Fibroblast of mammary gland (primary cell): ENCODE data around the gene TMTC2.

ENCODE experiments used
- DNase-seq: peaks from one replicate; pipeline ENCODE4 v3.0.0-alpha.2; 2010; ENCODE audit warnings: low read depth
- H3K4me3 ChIP-seq: 2 replicates; pipeline ENCODE4 v1.5.1; 2011; ENCODE audit warnings: low read depth, mild to moderate bottlenecking, low read length, moderate library complexity; ENCODE audit not compliant: control insufficient read depth
- CTCF ChIP-seq: conservative IDR thresholded peaks from 2 replicates; pipeline ENCODE4 v1.5.1; 2011; ENCODE audit warnings: low read depth, low read length, inconsistent platforms; ENCODE audit not compliant: control insufficient read depth, insufficient read depth

TMTC2 gene

DNA sequence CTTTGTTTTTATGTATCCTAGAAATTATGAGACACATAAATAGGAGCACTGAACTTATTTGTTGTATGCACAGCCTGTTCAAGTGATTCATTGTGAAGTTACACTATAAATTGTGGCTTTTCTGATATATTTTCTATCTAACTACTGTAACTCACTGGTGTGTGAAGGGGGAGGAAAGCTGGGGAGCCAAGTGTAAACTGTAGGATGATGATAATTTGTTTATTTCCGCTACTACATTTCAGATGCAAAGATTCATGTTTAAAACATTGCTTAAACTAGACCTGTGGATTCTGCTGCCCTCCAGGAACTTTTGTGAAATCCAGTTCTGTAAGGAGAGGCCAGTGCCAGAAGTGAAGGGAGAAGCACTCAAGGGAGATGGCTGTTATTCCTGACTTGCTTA lies 3.3 kb downstream of the TMTC2 start:
- no peak for TF ChIP-seq CTCF
- DNase-seq: no peak
- H3K4me3 ChIP-seq: no peak overlapping the region

DNA sequence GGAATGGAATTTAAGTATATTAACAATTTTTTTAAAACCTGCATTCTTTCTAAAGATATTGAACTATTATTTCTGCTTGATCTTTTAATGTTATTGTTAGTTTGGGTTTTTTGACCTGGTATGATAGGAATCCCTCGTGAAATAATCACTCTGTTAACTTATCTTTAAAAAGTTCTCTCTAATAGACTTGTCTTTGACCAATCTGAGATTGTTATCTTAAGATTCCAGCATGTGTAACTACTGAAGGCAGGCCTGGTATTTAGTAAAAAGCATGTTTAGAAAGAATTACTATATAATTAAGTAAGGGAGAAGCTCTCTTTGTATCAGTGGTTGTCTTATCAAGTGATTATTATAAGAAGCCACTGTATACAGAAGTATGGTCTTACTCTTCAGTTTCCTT lies 4.8 kb downstream of the TMTC2 start:
- DNase-seq: no peak
- no peak for TF ChIP-seq CTCF
- no peak overlapping the region for H3K4me3 ChIP-seq

- no peak overlapping the region for H3K4me3 ChIP-seq
- TF ChIP-seq CTCF: no peak
- no peak for DNase-seq
These were observed 7.6 kb downstream of the TMTC2 start for GRCh38 chr12:82694276-82694675.

- no peak for TF ChIP-seq CTCF
- DNase-seq: no peak
- no peak overlapping the region for H3K4me3 ChIP-seq
These were observed 8.3 kb downstream of the TMTC2 start for GRCh38 chr12:82694970-82695369.

DNA sequence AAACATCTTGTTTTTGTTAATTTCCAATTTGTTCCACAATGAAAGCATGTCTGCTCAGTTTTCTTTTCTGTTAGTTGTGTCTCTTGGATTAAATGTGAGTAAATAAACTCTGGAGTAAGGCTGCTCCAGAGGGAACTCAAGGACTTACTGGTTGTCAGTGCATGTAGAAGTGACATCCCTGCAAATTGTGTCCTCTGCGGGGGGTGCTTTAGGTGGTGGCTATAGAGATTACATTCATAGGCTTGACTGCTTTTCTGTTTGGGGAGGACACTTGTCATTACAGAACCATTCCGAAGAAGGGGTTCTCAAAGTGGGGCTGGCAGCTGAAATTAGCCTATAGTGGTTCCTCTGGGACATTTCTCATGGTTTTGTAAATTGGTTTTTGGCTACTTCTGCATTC lies 8.8 kb downstream of the TMTC2 start:
- DNase-seq: no peak
- no peak for TF ChIP-seq CTCF
- H3K4me3 ChIP-seq: no peak overlapping the region

GRCh38 chr12:82696543-82696942 lies 9.8 kb downstream of the TMTC2 start:
- no peak for TF ChIP-seq CTCF

GRCh38 chr12:82698708-82699564 lies 12.2 kb downstream of the TMTC2 start:
- no peak for TF ChIP-seq CTCF
- no peak for DNase-seq
- H3K4me3 ChIP-seq: no peak overlapping the region

More at GRCh38 chr12:82696543-82696942, 9.8 kb downstream of the TMTC2 start:
- DNase-seq: no peak
- H3K4me3 ChIP-seq: no peak overlapping the region
